ENCODE data around the gene RORC. TPM values are rescaled to one million over a fixed set of nuclear protein-coding genes. Genes with fewer than 3 reads are reported as not detected.
A peak's percentile ranks its signal among the peaks of the same experiment; 100 is the strongest.

The RORC gene
- total RNA-seq, 3 donors from 2014 or later = 7.8 to 48.6 (median 24.9) TPM

DNA sequence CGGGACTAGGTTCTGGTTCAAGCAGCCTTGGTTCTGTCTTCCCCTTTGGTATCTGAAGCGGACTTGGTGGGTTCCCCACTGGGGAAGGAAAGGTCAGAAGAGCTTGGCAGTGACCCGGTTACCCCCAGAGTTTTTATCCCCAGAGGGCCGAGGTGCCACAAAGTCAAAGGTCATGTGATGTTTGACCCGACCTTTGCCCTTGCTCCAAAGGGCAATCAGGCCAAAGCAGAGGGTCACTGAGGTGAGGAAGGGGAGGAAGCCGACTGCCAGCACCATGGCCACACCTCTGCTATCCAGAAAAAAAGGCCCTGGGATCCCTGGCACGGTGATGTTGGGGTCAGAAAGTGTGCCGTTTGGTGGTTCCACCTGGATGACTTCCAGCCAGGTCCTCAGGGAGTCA lies 30.8 kb downstream of the RORC start:
- DNase-seq (ENCODE audit: low spot score in 2 of 2) = no peak
- Histone ChIP-seq H3K27me3 (no peaks in the 10 kb centered on the region), H3K9me3 (no peaks in the 10 kb centered on the region), H3K36me3 (no peaks in the 10 kb centered on the region), H3K4me1 (no peaks in the 10 kb centered on the region), H3K27ac (no peak overlapping the region), H3K4me3 (no peak overlapping the region)
- TF ChIP-seq, protein P1, sequence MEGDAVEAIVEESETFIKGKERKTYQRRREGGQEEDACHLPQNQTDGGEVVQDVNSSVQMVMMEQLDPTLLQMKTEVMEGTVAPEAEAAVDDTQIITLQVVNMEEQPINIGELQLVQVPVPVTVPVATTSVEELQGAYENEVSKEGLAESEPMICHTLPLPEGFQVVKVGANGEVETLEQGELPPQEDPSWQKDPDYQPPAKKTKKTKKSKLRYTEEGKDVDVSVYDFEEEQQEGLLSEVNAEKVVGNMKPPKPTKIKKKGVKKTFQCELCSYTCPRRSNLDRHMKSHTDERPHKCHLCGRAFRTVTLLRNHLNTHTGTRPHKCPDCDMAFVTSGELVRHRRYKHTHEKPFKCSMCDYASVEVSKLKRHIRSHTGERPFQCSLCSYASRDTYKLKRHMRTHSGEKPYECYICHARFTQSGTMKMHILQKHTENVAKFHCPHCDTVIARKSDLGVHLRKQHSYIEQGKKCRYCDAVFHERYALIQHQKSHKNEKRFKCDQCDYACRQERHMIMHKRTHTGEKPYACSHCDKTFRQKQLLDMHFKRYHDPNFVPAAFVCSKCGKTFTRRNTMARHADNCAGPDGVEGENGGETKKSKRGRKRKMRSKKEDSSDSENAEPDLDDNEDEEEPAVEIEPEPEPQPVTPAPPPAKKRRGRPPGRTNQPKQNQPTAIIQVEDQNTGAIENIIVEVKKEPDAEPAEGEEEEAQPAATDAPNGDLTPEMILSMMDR (IDR thresholded peaks at IDR 0.05) = no peak
- TF ChIP-seq POLR2A (IDR thresholded peaks at IDR 0.05) (no peak), POLR2AphosphoS5 (IDR thresholded peaks at IDR 0.05) (no peak)
- intact Hi-C loops (cut with DNase I; ENCODE audit: low total_unique reads) = no loop called here

DNA sequence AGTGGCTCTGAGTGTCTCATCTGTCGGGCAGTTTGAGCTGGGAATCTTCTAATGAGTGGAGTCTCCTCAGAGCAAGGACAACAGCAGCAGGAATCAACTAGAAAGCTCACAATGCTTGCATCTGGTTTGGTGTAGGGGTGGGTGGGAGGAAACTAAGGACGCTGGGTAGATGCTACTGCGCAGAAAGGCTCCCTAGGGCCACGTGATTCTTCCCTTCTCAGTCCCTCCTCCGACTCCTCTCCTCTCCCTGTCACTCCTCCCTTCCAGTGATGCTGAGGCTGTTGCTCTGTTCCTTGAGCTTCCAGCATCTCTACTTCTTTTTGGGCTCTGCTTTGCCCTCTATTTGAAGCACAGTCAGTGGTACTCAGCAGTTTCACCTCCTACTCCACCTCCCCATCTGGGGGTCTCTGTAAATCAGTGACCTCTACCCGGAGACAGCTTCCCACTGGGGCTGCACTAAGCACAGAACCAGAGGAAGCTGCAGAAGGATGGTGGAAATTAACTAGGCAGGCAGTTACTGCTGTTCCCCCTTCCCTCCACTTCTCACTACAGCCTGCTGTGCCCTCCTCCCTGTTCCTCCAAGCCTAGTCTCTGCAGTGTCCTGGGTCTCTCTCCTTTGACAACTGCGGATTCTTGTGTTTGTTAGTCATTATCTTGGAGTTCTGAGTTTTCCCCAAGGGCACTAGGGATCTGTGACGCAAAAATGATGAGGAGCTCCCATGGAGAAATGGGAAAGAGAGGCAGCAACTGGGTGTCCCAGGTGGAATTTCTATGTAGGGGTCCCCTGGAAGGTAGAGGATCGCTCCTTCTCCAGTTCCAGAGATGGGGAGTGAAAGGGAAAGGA lies 32.2 kb downstream of the RORC start:
- Histone ChIP-seq H3K9me3 (no peaks in the 10 kb centered on the region), H3K4me1 (no peaks in the 10 kb centered on the region), H3K36me3 (no peaks in the 10 kb centered on the region), H3K4me3 (no peak overlapping the region), H3K27me3 (no peaks in the 10 kb centered on the region), H3K27ac (no peak overlapping the region)
- no peak for DNase-seq (ENCODE audit: low spot score in 2 of 2)
- TF ChIP-seq, protein P1 (IDR thresholded peaks at IDR 0.05) = no peak
- TF ChIP-seq POLR2A (IDR thresholded peaks at IDR 0.05) = no peak
- TF ChIP-seq POLR2AphosphoS5 (IDR thresholded peaks at IDR 0.05) = no peak
- intact Hi-C loops (cut with DNase I; ENCODE audit: low total_unique reads) = no loop called here

DNA sequence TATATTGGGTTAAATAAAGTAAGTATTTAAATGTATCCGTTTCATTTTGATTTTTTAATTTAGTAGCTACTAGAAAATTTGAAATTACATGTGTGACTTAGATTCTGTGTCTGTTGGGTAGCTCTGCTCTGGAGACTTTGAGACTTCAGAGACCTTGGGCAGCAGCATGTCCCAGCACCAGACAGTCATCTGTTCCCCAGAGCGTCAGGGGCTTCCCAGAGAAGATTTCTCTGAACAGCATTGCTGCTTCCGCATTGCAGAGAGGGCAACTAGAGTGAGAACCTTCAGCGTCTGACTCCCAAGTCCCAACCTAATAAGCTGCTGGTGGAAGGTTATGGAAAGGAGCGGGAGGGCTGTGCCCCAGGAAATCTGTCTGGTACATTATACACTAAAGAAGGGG lies 33.0 kb downstream of the RORC start:
- TF ChIP-seq POLR2AphosphoS5 (IDR thresholded peaks at IDR 0.05) (no peak), POLR2A (IDR thresholded peaks at IDR 0.05) (no peak)
- TF ChIP-seq, protein P1 (IDR thresholded peaks at IDR 0.05) = no peak
- intact Hi-C loops (cut with DNase I; ENCODE audit: low total_unique reads) = no loop called here
- Histone ChIP-seq H3K9me3 (no peaks in the 10 kb centered on the region), H3K27me3 (no peaks in the 10 kb centered on the region), H3K4me3 (no peak overlapping the region), H3K4me1 (no peaks in the 10 kb centered on the region), H3K27ac (no peak overlapping the region), H3K36me3 (no peaks in the 10 kb centered on the region)
- no peak for DNase-seq (ENCODE audit: low spot score in 2 of 2)

DNA sequence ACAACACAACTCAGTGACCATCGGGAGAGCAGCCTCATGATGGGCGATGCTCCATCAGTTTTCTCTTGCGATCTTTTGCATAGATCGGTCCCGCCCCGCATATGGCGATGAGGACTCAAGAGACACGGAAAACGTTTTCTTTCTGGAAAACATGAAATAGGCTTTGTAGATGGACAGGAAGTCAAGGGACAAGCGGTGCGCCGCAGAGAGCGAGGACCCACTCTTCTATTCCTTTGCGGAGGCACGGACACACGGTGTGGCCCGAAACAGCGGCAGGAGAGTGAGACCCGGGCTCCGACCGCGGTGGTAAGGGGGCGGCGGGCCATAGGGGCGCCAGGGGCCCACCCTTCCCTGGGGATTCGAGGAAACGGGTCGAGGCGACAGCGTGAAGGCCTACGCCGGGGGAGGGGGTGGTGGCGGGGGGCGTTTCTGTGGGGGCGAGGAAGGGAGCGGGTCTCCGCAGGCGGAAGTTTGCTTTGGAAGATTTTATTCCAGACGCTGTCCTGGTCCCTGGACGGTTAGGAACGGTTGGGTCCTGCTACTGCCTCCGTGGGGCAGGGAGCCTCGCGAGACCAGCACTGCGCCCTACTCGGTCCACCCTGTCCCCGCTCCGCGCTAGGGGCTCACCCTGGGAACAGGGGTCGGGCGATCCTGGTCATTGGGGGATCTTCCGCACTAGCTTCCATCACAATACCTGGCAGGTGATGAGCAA lies 40.5 kb downstream of the RORC start:
- no peak for DNase-seq (ENCODE audit: low spot score in 2 of 2)
- intact Hi-C loops (cut with DNase I; ENCODE audit: low total_unique reads) = no loop called here

More for the DNA sequence above, 40.5 kb downstream of the RORC start:
- Histone ChIP-seq H3K27ac (peak overlapping the region; percentile 22 to 37), H3K27me3 (no peaks in the 10 kb centered on the region), H3K9me3 (no peaks in the 10 kb centered on the region), H3K4me3 (peak overlapping the region; percentile 63 to 74 (median 63)), H3K36me3 (no peaks in the 10 kb centered on the region), H3K4me1 (no peaks in the 10 kb centered on the region)
- no peak for TF ChIP-seq POLR2A (IDR thresholded peaks at IDR 0.05)
- TF ChIP-seq, protein P1 (IDR thresholded peaks at IDR 0.05) = no peak
- peak in 1 of 3 donors; percentile 18 for TF ChIP-seq POLR2AphosphoS5 (IDR thresholded peaks at IDR 0.05)

All from breast epithelium (tissue), 4 donors.